CD4-positive, alpha-beta T cell treated with Interleukin-2 at 100 ng/mL for 4 hours (primary cell): ENCODE data around the gene EN2.

ENCODE experiments used
- DNase-seq: peaks from one replicate; pipeline ENCODE4 v3.0.0-alpha.2; 2020; ENCODE audit warnings: low spot score

EN2 gene

DNA sequence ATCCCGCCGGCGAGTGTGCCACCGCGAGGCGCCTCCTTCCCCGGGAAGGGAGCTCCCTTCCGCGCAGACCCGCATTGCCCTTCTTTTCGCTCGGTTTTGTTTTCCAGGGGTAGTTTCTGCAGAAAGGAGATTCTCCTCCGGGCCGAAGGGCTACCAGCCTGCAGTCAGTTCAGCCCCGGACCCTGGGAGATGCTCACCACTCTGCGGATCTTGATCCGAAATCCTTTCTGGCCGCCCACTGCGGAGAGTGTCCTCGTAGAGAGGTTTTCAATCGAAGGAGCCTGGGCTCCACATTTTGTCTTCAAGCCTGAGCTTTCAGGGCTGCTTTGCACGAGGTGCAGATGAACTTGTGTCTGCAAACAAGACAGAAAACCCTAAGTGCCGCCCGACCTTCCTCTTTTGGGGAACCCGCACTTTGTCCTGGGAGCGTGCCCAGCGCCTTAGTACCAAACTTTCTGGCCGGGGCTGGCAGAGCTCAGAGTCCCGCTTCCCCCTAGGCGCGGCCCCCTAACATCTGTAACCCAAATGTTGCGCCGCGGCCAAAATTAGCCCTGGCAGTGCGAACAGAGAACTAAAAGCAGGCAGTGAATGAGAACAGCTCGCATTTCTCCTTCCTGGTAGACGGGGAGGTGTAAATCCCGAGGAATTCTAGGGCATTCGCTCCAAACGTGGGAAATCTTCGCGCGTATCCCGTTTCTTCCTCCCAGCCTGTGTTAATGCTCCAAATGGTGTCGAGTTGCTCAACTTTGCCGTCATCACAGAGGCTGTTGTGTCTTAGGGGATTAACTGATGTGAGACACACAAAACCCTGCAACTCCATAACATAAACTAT, 6.7 kb upstream of the EN2 start:
- DNase-seq = no peak

DNA sequence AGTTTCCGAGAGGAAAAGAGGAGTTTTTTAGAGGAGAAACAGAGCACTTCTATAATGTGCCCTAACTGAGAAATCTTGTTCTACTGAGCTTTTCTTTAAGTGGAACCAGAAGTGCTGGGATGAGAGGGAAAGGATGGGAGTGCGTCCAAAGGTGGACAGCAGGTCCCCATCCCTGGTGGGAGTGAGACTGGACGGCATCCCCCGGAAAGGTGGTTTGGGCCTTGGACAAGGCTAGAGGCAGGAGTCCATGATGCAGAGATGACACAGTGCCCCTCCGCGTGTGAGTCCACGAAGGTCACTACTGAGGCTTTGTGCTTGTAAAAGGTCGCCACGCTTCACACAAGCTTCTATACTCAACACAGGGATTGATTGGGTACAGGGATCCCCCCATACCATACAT, 6.1 kb upstream of the EN2 start:
- no peak for DNase-seq

DNA sequence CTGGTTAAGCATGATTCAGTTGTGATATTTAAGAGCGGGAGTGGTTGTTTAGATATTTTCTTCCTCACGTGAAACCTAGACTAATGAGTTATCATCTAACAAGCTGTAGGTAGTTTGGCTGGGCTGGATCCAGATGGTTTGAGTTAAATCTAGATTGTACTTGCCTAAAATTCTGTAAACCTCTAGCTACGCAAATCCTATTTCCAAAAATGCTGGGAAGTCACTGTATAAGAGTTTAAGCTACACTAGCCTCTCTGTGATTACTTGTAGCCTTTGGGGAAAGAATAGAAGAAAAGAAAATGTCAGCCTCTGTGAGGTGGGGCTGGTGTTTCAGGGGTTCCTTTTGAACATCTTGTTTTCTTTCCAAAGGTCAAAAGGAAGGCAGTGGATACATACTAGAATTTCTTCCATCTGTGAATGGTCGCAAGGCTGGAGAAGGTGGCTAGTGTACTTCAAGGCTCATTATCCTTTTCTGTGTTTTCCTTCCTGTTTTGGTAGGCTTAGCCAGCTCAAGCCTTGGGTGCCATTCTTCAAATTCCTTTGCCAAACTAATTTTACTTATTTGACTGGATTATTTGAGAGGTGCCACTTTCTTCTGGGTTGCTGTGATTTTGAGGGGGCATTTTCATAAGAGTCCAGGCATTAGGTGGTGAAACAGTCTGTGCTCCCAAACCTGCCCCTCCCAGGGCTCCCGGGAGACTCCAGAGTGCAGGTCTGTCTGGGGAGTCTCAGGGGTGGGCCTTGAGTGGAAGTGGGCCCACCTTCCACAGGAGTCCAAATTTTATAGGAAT, 5.2 kb upstream of the EN2 start:
- no peak for DNase-seq

DNA sequence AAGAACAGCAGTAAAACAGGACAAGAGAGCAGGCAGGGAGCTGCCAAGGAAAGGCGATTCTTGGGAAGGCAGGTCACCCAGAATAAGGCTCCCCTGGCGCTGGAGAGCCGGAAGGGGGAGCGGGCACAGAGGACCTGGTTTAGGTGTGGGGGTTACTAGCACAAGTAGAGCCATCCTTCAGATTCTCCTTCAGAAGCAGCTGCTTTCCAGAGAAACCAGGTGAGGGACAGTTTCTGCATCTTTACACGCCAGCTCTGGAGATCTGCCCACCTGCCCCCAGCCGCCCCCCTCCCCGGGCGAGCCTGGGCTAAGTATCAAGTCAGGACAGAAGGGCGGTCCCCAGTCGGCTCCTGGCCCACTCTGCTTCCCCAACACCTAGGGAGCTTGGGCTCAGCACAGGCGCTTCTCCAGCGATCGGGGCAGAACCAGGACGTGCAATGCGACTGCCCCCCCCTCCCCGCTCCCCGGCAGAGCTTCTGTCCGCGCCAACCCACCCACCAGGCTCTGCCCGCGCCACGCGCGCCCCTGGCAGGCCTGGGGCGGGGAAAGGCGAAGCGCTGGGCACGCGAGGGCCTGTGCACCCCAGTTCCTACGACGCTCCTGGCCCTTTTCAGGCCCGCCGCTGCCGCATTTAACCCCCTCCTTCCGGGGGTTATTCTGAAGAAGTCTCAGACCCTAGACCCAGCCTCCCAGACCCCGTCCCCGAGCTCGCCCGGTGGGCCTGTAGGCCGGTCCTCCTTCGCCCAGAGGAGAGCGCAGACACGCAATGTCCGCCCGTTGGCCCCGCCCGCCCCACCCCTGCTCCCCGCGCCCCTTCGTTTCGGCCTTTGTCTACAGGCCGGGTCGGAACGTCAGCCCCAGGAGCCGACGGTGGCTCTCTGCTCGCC, 4.4 kb upstream of the EN2 start:
- DNase-seq = no peak

DNA sequence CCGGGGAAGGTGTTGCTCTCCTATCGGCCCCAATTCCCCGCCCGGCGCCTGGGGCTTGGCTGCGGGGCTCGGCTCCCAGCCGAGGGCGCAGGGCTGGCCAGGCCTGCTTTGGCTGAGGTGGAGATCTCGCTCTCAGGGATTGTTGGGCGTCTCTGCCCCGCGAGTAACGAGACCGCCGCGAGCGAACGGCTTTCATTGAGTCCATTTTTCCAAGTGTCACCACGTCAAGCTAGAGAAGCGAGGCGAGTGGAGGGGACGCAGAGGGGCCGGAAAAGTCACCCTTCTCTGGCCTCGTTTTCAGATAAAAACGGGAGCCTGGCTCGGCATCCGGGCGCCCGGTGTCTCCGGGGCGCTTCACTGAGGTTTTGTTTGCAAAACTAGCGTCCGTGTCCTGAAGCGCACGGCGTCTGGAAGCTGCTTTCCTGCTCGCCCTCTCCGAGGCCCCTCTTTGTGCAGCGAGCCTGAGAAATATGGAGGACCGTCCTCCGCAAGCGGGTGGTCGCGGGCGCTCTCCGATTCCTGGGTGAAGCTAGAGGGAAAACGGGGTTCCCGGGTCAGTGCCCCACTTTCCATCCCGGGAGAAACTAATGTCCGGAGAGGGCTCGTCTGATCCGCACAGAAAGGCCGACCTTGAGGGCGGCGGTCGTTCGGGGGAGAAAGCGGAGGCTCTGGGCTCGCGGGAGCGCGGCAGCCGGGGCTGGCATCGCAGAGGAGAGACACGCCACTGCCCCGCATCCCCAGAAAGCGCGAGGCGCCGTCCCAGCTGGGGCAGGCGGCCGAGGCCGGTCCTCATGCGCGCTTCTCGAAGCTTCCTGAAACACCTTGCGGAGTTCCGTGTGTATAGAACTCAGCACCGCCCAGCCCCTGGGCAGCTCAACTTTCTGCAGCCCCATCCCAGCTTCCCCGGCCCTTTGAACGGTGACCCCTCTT, 3.5 kb upstream of the EN2 start:
- DNase-seq = no peak

DNA sequence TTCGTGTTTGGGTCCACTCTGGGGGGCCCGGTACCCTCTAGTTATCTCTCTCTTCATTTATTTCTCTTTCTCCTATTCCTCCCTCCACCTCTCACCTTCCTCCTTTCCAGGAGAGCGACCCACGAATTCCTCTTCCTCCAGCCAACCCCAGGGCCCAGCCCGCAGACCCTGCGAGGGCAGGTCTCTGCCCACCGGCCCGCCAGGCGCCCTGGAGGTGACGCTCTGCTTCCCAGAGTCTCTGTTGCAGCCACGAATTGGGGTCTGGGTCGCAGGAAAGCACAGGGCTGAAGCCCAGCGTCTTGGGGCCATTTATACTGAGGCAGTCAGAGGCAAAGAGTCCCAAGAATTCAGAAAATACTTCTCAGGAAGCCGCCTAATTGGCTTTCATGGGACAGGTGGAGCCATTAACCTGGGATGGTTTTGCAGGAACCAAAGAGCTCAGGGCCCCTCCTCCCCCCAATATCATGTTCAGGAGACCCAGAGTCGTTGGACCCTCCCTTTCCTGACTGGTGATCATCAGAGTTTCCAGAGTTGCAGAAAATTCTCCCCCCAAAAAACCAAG, 2.7 kb upstream of the EN2 start:
- no peak for DNase-seq

DNA sequence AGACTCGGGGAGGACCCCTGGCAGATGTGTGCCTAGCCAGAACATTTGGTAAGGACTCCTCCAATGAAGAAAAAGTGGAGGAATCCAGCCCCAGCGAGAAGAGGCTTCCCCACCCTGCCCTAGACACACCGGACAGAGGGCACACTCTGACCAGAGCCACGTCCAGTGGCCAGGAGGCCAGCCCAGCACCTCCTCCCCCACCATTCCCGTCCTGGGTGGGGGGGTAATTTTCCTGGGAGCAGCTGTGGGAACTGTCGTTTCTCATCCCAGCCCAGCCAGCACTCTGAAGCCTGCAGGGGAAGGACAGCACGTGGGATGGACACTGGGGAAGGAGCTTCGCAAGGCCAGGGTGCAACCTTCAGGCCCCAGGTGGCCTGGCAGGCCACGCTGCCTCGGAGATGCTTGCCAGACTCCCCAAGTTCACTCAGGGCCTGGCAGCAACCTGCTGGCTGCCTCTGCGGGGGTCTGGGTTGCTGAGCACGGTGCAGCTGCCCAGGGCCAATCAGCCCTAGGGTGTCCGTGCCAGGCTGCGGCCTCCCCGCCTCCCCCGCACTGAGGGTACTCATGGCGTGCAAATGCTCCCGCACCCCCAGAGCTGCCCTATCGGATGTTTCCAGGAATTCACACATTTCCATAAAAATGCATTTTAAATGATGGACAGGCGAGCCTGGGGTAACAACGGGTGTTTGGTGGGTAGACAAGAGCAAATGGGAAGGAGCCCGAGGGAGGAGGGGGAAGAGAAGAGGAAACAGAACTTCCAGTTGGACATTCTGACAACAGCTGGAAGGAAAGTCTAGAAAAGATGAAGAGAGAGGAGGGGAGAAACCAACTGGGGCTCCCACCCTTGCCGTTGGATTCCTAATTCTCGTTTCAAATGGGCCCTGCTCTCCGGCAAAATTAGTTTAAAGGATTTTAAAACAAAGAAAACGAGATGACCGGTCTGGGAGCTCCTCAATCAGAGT, 1.9 kb upstream of the EN2 start:
- DNase-seq = no peak

DNA sequence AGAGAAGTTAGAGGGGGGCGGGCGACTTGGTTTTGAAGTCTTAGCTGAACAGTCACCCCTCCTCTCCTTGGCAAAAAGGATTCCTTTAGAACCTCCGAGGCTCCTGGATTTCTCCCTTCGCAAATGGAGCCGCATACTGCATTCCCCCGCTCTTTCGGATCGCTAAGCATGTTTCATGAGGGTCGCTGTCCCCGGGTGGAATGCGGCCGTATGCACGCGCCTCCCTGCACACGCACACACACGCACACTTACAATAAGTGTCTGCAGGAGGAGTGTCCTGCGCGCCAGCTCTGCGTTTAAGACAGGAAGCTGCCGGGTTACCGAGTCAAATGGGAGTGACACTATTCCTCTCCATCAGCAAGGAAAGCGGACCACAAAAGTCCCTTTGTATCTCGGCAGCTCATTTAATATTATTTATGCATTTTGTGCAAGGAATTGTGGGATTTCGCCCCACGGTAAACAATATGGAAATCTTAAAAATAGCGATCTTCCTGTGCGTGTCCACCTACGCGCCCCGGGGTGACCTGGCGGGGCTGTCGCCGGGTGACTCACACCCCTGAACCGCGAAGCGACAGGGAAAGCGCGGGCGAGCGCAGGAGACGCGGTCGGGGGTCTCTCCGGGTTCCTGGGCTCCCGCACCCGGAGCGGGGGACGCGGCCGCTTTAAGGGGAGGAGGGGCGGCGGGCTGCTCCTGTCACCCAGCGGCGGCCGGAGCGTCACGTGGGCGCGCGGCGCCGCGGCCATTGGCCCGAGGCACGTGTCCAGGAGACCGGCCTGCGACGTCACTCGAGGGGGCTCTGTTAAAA, 988 bp upstream of the EN2 start:
- DNase-seq = no peak

DNA sequence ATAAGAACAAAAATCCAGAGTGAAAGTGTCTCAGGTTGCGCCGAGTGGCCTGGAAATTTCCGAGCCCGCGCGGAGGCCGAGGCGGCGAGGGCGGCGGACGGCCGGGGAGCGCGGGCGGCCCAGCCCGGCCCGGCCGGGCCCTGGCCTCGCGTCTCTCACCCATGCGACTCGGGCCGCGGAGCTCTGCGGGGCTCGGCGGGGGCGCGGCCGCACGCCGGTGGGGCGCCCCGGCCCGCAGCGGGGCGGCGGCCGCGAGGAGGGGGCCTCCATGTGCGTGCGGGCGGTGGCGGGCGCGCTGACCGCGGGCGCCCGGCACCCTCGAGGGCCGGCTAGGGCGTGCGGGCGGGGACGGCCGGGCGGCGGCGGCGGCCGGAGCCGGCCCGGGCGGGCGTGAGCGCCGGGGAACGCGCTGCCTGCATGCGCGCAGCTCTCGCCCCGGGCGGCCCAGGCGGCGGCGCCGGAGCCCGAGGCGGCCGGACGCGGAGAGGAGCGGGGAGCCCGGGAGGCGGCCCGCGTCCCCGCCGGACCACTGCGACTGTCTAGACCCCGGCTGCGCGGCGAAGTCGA, 302 bp upstream of the EN2 start:
- DNase-seq = no peak

DNA sequence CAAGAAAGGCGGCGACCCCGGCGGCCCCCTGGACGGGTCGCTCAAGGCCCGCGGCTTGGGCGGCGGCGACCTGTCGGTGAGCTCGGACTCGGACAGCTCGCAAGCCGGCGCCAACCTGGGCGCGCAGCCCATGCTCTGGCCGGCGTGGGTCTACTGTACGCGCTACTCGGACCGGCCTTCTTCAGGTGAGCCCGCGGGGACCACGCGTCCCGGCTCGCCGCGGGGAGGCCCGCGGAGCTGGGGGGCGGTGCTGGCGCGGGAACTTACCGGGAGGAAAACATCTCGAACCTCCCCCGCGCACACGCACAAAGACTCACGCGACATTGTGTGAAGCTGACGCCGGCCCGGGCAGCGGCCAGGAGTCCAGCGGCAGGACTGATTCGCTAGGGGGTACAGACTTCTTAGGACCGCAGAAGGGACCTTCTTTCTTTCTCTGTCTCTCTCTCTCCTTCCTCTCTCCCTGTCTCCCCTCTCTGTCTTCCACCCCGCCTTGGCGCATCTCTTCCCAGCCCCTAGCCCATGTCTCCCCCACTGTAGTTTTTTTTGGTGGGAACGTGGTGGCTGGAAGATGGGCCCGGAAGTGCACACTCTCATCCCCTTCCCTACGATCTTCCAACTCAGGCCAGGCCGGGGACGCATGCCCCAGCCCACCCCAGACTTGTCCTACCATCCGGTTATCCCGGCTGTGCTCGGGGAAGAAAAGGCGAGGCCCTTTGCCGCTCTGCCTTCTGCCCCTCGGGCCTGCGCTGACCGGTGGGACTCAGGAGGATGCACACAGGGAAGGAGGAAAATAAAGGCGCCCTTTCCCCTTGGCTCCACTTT, 1.2 kb downstream of the EN2 start:
- DNase-seq = no peak

DNA sequence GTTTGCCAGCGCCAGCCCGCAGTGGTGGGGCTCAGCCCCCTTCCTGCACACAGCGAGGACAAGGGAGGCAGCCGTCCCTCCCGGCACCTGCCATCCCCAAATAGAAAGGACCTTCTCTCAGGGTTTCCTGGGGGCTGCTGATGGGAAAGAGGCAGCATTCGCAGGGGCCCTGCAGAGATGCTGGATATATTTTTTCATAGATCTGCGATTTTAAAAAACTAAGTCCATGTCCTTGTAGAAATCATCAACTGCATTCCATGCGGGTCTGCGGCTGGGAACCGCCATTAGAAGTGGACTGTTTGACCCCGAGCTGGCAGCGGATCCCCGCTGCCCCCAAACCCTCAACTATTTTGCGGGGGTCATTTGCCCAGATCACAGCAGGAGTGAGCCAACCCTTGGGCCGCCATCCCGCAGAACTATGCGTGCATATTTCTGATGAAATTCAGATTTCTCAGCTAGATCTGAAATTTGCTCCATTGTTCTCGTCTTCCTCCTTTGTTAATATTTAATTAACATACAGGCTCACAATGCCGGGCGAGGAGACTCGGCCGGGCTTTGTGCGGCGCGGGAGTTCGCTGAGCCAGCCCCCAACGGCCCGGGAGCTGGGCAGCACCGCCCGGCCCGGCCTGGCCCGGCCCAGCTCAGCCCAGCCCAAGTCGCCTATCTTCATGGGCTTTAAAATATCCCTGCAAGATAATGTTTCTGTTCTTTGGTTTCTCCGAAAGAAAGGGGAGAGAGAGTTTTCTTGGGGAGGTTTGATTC, 2.0 kb downstream of the EN2 start:
- no peak for DNase-seq

DNA sequence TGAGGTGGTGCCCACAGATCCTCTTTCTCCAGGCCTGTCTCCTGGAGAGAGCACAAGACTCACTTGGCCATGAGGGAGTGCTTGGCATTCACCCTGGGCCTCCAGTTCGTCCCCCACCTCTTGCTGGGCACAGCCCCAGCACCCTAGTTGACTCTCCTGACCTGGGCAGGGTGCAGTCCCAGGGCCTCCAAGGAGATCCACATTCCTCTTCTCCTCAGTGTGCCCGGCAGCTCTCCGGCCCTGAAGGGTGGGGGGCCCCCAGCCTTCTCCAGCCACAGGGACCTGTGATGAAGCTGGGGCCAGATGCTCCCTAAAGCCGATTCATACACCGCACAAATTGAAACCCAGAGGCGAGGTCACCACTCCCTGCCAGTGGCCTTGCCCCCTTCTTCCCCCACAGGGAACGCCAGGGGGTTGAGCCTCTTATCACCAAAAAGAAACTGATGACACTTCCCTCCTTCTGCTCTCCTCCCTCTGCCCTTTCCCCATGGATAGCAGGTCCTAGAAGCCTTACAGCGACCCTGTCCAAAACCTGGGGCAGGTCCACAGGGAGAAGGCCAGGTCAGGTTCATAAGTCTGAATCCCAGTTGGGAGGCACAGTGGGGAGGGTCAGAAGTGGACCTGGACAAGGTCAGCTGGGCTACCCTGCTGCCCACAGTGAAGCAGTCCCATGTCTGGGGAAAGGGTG, 3.1 kb downstream of the EN2 start:
- no peak for DNase-seq

DNA sequence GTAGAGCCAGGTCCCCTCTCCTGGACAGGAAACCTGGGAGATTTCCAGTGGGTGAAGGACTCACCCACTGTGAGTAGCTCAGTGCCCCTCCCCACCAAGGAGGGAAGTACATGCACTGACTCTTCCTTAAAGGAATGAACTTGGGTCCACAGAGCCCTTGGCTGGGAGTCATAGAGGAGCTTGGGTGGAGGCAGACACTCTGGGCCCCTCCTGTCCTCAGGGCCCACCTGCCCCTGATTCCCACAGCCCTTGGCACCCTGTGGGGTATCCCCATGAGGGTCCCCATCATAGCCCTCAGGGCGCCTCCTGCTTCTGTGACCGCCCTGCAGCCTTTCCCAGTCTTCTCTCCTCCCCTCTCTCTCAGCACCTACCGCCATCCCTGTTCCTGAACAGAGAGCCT, 3.7 kb downstream of the EN2 start:
- no peak for DNase-seq

DNA sequence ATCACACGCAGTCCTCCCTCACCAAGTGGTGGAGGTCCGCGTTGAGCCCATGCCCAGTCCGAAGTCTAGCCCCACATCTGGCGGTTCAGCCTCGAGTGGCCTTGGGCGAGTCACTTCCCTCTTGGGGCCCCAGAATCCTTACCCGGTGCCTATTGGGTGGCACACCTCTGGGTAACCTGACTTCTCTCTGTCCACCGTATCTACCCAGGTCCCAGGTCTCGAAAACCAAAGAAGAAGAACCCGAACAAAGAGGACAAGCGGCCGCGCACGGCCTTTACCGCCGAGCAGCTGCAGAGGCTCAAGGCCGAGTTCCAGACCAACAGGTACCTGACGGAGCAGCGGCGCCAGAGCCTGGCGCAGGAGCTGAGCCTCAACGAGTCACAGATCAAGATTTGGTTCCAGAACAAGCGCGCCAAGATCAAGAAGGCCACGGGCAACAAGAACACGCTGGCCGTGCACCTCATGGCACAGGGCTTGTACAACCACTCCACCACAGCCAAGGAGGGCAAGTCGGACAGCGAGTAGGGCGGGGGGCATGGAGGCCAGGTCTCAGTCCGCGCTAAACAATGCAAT, 4.3 kb downstream of the EN2 start:
- DNase-seq = no peak

DNA sequence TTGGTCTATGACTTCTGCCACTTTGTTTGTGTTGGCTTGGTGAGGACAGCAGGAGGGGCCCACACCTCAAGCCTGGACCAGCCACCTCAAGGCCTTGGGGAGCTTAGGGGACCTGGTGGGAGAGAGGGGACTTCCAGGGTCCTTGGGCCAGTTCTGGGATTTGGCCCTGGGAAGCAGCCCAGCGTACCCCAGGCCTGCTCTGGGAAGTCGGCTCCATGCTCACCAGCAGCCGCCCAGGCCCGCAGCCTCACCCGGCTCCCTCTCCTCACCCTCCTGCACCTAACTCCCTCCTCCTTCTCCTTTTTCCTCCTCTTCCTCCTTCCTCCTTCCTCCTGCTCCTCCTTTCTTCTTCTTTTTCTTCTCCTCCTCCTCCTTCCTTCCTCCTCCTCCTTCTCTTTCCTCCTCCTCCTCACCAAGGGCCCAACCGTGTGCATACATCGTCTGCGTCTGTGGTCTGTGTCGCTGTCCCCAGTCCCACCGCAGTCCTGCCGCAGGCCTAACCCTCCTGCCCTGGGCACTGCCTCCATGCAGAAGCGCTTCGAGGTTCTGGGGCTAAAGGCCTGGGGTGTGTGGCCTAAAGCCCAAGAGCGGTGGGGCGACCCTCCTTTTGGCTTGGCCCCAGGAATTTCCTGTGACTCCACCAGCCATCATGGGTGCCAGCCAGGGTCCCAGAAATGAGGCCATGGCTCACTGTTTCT, 5.3 kb downstream of the EN2 start:
- no peak for DNase-seq
